Middle frontal gyrus (tissue), 1 donor: ENCODE measurements around the gene C5orf34.
"Not testable (repeated sequence)": the region's sequence is repeated elsewhere in the genome, so short reads cannot be mapped to it uniquely, and the experiment has no call there.

Source experiments
- DNase-seq: peaks from one replicate; pipeline ENCODE4 v3.0.0-alpha.2; 2015; ENCODE audit warnings: low spot score; ENCODE audit errors: extremely low spot score

C5orf34 gene

GRCh38 chr5:43514816-43515677 lies at the start of gene C5orf34:
TSS of gene C5orf34 (minus strand) at chr5:43515148. CDS start at chr5:43509339, 5,809 bp downstream.
- DNase-seq, result peak; percentile 96

- DNase-seq, result no peak
Observed at GRCh38 chr5:43564289-43564850, 49.4 kb upstream of the C5orf34 start.

- no peak for DNase-seq
Observed at GRCh38 chr5:43563321-43563720, 48.4 kb upstream of the C5orf34 start.

- DNase-seq, result no peak
Observed at GRCh38 chr5:43561356-43561755, 46.4 kb upstream of the C5orf34 start.

GRCh38 chr5:43560128-43560527 lies 45.2 kb upstream of the C5orf34 start:
- DNase-seq, result no peak

- peak; percentile 56 for DNase-seq
Observed at GRCh38 chr5:43556857-43557542, 42.1 kb upstream of the C5orf34 start, which contains the start of gene PAIP1. TSS of gene PAIP1 (minus strand) at chr5:43557077. CDS start at chr5:43556846, 231 bp downstream.

- DNase-seq, result not testable (repeated sequence)
Observed at GRCh38 chr5:43556607-43556856, 41.6 kb upstream of the C5orf34 start.

- DNase-seq, result no peak
Observed at GRCh38 chr5:43555895-43556606, 41.1 kb upstream of the C5orf34 start.

GRCh38 chr5:43554497-43554896 lies 39.5 kb upstream of the C5orf34 start:
- DNase-seq, result no peak

GRCh38 chr5:43553381-43553780 lies 38.4 kb upstream of the C5orf34 start:
- no peak for DNase-seq

GRCh38 chr5:43551731-43552130 lies 36.8 kb upstream of the C5orf34 start:
- DNase-seq, result no peak

- not testable (repeated sequence) for DNase-seq
Observed at GRCh38 chr5:43549272-43549671, 34.3 kb upstream of the C5orf34 start.

- DNase-seq, result no peak
Observed at GRCh38 chr5:43548358-43548757, 33.4 kb upstream of the C5orf34 start.

GRCh38 chr5:43547532-43547931 lies 32.6 kb upstream of the C5orf34 start:
- DNase-seq, result no peak

- no peak for DNase-seq
Observed at GRCh38 chr5:43543434-43543833, 28.5 kb upstream of the C5orf34 start.

- no peak for DNase-seq
Observed at GRCh38 chr5:43540746-43541145, 25.8 kb upstream of the C5orf34 start.

GRCh38 chr5:43536972-43537371 lies 22.0 kb upstream of the C5orf34 start:
- no peak for DNase-seq

GRCh38 chr5:43533646-43534045 lies 18.7 kb upstream of the C5orf34 start:
- no peak for DNase-seq

GRCh38 chr5:43530648-43531047 lies 15.7 kb upstream of the C5orf34 start:
- DNase-seq, result no peak

- DNase-seq, result no peak
Observed at GRCh38 chr5:43523662-43524072, 8.7 kb upstream of the C5orf34 start.

GRCh38 chr5:43520615-43521014 lies 5.7 kb upstream of the C5orf34 start:
- DNase-seq, result no peak

GRCh38 chr5:43515678-43516048 lies 715 bp upstream of the C5orf34 start:
- no peak for DNase-seq
